Glomerular endothelial cell (primary cell): ENCODE measurements around the gene SCN9A. TPM values are rescaled to one million over a fixed set of nuclear protein-coding genes. Genes with fewer than 3 reads are reported as not detected.

ENCODE experiments used
- DNase-seq: peaks from one replicate; pipeline ENCODE4 v3.0.0-alpha.2; 2011; ENCODE audit warnings: low read depth, low spot score; ENCODE audit errors: extremely low read depth
- total RNA-seq: library from RNA; depleted of rRNA; stranded (reverse); fragments of >200 nt; gene quantifications from 2 replicates; pipeline ENCODE4 v1.2.3, GENCODE V29; 2015

SCN9A gene
- total RNA-seq, 1 donor from 2014 or later, result 10.0 TPM

GRCh38 chr2:166188084-166188483 lies 187.7 kb downstream of the SCN9A start:
- peak; percentile 4 for DNase-seq

GRCh38 chr2:166184789-166185188 lies 191.0 kb downstream of the SCN9A start:
- peak; percentile 5 for DNase-seq

GRCh38 chr2:166181813-166182154 lies 194.0 kb downstream of the SCN9A start:
- DNase-seq, result no peak

- DNase-seq, result peak; percentile 12
These were observed 194.6 kb downstream of the SCN9A start for GRCh38 chr2:166180951-166181812.

DNA sequence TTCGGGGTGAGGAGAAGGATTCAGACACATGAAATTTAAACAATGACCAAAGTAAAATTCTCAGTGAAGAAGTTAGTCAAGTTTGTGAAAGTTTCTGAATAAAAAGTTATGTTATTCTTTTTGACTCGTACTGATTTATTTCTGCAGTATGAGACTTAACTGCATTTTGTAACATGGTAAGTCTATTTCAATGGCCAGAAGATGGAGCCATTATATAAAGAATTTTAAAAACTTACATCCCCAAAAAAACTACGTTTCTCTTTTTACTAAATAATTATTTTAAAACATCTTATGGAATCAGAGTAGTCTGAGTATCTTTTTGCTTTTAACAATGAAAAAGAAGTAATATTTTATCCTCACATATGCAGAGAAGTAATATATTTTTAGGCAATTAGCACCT lies 196.5 kb downstream of the SCN9A start:
- no peak for DNase-seq

DNA sequence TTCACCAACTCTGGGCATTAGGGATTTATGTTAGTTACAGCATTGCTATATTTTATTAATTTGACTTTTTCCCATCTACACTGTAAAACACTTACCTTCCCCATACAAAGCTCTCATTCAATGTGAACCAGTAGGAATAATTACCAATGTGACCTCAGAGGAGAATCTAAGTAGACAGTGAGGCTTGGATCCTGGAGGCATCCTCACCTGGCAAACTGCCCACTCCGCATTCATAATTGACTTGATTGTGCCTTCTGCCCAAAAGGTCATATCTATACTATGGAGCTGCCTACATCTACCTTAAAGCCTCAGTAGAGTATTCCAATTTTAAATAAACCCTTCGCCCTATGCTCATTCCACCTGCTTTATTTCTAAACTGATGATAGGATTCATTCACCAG lies 202.5 kb downstream of the SCN9A start:
- no peak for DNase-seq

GRCh38 chr2:166171216-166171615 lies 204.5 kb downstream of the SCN9A start:
- DNase-seq, result no peak

- no peak for DNase-seq
These were observed 205.4 kb downstream of the SCN9A start for GRCh38 chr2:166170356-166170755.

GRCh38 chr2:166167449-166167848 lies 208.3 kb downstream of the SCN9A start:
- no peak for DNase-seq

- DNase-seq, result no peak
These were observed 212.0 kb downstream of the SCN9A start for GRCh38 chr2:166163775-166164174.

DNA sequence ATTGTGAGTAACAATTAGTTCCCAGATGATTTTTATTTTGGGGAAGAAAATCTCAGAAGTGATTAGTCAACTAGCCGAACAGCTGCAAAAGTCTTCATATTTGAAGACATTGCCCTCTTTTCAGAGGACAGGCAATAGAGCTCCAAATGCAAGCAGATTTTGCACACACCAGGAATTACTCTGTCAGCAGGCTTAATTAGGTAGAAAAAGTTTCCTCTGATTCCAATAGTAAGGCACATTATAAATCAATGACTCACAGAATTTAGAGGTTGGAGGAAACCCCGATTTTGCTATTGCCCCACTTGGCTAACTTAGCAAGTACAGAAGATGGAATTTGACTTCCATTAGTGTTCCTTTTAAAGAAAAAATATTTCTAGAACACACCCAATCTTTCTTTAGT lies 217.2 kb downstream of the SCN9A start:
- DNase-seq, result no peak

DNA sequence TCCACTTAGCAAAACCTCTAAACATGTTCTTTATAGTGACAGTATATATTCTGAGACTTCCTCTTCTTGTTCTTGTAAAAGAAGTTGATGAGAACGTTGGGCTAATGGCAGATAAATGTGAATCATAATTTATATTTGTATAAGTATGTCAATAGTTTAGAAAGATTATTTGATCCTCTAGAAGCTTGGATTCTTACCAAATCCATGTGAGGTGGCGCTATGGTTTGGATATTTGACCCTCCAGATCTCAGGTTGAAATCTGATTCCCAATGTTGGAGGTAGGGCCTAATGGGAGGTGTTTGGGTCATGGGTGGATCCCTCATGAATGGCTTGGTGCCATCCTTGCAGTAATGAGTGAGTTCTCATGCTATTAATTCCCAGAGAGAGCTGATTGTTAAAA lies 218.2 kb downstream of the SCN9A start:
- no peak for DNase-seq

DNA sequence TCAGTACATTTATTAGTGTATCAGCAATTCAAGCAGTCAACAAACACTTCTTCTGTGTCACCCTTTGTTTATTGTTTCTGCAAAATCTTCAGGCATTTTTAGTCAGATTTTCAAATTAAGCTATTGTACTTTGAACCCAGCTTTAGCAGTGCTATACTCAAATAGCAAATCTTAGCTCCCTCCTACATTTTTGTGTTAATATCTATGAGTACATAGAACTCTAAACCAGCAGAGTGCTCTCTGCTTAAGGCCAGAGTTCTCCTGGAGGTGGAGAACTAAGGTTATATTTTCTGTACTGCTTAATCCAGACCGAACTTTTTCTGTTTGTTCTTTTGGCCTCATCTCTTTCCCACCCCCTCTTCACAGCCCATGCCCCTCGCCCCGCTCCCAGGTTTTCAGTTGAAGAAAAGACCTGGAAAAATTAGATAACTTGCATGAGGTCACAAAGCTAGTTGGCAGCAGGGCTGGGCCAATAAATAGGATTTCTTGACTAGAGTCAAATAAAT lies 218.7 kb downstream of the SCN9A start:
- DNase-seq, result no peak

GRCh38 chr2:166155589-166155988 lies 220.2 kb downstream of the SCN9A start:
- DNase-seq, result no peak

DNA sequence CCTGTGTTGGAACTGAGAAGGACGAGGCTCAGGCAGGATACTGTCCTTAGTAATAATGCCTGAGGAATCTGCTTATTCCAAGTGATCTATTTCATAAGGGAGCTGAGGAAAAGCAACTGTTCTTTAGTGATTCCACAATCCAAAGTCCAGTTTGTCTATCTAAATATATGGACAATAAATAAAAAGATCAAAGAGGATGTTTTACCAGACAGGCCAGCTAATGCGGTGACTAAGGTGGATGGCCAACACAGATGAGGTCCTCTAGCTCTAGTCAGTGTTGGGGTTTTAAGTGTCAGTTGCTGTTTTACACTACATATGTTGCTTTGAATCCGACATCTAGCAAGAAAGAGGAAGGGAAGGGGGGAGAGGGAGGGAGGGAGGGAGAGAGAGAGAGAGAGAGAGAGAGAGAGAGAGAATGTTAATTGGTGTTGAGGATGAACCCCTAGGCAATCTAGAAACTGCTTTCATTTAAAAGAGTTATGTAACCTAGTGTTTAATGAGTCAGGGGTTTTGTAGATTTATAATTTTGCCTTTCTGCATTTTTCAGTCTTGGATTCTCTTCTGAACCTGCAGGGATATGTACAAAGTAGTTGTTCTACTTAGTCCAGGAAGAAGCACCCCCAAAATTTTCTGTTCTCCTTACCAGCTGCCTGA lies 220.9 kb downstream of the SCN9A start:
- no peak for DNase-seq

- no peak for DNase-seq
These were observed 223.7 kb downstream of the SCN9A start for GRCh38 chr2:166152064-166152463.

DNA sequence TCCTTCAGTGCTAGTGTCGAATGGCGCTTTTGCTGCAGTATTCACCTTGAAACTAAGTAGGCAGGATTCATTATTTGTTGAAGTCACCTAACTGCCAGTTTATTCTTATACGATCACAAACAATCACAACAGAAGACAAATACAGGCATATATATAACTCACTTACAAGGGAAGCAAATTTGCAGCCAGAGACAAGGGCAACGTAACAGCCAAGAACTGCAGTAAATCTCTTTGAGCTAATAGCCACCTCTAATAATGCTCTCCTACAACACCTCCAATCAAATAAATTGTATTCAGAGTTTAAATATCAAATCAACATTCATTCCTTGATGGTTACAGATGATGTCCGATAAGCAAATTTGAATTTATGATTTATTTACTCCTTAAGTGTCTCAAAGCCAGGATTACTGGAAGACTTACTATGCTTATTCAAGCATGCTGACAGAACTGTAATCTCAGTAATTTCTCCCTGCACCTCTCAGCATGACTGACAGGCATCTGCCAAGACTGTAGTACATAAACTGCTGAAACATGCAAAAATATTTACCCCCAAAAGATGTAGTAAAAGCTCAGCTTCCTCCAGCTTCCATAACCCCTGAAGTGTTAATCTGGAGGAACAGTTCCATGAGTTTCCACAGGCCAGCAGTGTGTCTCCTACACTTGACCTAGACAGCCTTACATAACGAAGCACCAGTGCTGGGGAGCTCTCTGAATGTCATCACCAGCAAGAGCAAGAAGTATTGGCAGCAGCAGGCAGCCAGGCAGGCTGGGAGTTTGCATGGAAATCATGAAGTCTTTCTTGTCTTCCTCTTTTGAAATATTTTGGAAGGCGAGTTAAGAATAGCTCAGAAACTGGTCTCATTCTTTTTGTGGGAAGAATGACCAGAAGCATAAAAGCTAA lies 227.0 kb downstream of the SCN9A start:
- no peak for DNase-seq

DNA sequence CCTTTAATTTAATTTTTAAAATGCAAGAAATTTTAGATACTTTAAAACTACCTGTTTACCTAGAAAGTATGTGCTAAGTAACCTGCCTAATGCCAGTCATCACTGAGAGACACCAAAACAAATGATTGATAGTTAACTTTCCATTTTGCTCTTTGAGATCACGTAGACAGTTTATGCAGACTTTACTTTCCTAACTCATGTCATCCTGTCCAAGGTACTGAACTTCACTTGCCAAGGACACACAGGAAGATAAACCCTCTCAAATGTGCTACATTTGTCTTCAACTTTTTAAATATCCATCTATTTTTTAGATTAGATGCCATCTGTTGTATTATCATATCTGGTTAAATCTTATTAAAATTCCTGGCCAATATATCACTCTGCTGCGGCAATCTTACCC lies 227.9 kb downstream of the SCN9A start:
- DNase-seq, result no peak
